Right forelimb (tissue), 1 donor: ENCODE data around the gene CPNE4.

ENCODE experiments used
- DNase-seq: peaks from one replicate; pipeline ENCODE4 v3.0.0-alpha.2; 2018

The CPNE4 gene

DNA sequence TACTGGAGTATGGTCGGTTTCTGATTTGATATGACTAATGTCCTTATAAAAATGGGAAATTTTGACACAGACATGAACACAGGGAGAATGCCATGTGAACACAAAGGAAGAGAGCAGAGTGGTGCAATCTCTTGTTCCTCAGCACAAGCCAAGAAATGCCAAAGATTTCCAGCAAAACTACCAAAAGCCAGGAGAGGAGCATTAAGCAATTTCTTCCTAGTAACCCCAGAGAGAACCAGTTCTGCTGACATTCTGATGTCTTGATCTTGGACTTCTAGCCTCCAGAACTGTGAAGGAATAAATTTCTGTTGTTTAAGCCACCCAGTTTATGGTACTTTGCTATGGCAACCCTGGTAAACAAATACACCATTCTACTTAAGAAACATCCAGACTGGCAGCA is 304.2 kb downstream of the CPNE4 start:
- DNase-seq, result no peak

DNA sequence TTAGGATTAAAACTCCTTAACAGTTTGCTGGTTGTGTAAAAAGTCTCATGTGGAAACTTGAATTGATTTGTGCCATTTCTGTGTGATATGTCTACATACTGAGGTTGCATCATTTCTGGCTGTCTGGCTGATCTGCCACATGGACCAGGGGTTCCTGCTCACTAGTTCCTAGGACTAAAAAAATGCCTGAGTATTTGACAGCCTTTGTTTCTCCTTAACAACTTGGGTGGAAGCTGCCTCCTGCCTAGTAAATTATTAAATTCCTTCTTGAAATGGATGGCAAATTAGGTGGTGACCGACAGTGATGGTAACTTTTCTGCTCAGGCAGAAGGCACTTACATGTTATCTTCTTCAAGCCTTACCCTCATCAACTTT is 305.2 kb downstream of the CPNE4 start:
- no peak for DNase-seq

DNA sequence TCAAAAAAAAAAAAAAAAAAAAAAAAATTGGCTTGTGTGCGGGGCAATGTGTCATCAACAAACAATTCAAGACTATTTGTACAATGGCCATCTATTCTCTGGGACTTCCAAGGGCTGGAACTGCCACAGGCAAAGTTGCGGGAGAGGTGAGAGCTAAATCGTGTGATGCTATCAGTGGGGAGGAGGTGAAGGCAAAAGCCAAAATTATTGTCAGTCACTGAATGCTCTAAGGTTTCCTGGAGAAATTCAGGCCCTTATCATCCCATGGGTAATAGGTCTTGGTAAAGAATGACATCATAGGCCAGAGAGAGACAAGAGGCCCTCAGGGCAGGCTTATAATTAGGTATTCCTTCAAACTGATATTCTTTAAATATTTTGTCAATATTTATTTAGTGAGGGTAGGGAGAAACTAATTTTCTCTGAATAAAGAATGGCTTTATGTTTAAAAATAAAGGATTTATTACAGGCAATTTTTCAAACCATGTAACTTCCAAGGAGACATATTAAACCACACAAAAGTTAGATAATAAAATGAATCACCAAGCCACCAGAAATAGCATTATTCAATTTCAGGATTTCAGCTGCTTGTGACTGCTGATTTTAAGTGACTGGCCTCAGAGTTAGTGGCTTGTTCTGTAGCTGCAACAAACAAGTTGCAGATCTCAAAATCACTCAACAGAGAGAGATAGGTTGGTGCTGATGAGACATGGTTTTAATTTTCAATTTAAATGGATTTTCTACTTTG is 305.7 kb downstream of the CPNE4 start:
- DNase-seq, result no peak

DNA sequence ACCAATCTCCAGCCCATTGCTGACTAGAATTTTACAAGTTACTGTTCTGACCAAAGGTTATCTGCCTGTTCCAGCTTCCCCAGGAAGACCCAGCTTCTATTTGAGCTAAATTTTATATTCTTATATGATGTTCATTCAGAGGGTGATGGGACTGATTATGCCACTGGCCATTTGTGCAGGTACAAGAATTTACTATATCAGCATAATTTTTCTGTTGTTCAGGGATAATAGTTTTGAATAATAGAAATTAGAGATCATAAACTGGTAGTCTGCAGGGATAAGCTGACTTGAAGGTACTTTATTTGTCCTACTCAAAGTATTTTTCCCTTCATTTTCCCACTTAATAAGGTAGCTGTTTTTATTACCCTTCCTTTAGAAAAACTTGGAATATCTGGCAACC is 309.4 kb downstream of the CPNE4 start:
- DNase-seq, result no peak

DNA sequence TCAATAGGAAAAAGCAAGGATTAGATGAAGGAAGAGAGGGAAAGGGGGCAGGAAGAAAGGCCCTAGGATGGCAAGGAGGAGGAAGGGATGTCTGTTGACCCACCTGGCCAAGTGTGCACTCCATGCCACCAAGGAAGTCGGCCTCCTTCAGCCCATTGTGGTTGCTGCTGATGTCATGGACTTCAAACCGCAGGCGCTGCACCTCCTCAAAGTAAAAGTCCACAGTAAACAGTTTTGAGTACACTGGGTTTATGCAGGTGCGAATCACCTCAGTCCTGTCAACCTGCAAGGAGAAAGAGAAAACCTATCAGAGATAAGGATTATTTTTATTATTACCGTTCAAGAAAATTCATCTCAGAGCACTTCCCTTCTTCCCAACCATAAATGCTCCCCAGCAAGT is 311.5 kb downstream of the CPNE4 start:
- DNase-seq, result no peak

DNA sequence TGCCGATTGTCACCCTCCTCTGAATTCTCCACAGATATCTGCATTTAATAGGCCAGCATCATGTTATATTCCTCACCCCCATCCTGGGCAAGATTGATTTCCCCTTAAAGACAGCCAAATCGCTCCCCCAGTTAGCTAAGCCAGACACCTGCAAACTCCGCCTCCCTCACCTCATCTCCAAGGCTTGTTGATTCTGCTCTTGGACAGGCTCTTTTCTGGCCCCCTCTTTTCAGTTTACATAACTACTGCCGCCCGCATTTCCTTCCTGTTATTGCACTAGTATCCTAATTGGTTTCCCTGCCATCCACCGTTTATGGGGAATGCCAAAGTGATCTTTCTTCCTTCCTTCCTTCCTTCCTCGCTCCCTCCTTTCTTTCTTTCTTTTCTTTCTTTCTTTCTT is 317.3 kb downstream of the CPNE4 start:
- DNase-seq, result no peak

DNA sequence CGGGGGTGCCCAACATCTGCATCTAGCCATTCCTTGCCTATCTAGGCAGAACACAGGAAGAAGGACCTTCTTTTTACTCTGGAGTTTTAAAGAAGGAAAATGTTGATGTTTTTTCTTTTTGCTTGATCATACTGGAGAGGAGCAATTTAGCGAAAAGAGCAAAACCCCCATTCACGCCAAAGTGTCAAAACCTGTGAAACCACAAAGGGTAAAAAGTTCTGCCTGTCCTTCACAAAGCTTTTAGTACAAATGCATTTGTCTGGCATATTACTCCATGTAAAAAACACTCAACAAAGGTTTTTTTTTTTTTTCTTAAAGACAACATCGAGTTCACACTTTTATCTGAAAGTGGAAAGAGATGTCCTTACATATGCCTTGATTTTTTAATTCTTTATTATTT is 317.9 kb downstream of the CPNE4 start:
- DNase-seq, result no peak

DNA sequence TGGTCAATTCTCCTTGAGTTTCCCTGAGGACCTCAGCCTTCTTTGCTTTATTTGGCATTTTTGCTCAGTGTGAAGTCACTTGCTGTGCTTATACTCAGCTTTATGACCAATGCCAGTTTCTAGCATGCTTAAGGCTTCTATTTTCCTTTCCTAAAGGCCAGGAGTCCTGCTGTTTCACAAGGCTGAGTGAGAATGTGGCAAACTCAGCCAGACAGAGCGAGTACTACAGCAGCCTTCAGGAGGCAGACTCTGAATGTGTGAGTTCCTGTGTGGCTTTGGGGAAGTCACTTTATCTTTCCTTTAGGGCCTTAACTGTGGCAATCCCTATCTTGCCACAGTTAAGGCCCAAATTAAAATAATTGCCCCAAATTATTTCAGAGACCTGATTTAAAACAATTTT is 318.8 kb downstream of the CPNE4 start:
- no peak for DNase-seq

DNA sequence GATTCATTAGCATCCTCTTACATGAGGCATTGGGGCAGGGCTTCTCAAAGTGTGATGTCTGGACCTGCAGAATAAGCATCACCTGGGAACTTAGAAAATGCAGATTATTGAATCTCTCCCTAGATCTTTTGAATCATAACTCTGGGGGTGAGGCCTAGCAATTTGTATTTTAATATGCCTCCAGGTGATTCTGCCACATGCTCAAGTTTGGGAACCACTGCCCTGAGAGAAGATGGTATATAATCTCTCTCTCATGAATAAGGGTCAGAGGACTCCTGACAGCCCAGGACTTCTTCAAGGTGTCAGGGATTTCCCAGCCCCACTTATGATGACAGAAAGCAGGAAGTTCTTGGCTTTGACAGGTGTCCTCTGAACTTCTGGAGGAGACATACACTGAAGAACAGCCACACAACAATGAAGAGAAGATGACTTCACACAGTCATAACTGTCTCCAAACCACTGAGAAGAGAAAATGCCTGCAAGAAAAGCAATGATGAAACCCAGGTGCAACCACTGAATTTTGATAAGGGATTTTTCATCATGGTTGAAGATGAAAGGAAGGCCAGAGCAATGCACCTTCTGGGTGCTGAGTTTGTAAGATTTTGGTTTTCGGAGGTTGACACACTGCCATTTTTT is 320.1 kb downstream of the CPNE4 start:
- no peak for DNase-seq

DNA sequence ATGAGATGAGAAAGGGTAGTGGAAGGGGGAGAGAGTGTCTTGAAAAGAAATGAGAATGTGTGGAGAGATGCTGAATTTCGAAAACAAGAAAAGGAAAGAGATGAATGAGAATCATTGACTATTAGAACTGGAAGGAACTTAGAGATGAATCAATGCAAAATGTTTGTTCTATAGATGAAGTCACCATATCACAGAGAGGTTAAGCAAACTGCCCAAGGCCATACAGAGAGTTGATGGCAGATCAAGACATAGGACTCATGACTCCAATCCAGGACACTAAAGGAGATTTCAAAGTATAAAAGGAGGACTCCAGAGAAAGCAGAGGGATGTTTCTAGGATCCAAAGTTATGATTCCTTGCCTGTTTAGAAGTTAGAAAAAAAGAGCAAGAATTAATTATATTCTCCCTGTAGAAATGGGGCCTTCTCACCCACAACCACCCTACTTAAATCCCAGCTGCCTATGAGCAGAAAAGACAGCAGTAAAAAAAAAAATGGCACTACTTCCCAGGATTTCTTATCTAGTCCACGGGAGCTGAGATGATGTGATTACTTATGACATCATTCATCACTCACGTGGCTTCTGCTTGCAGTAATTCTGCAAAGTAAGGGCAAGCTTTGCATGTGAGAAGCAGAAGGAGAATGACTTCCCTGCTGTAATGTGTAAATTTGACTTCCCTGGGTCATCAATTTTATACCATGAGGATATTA is 321.2 kb downstream of the CPNE4 start:
- no peak for DNase-seq

DNA sequence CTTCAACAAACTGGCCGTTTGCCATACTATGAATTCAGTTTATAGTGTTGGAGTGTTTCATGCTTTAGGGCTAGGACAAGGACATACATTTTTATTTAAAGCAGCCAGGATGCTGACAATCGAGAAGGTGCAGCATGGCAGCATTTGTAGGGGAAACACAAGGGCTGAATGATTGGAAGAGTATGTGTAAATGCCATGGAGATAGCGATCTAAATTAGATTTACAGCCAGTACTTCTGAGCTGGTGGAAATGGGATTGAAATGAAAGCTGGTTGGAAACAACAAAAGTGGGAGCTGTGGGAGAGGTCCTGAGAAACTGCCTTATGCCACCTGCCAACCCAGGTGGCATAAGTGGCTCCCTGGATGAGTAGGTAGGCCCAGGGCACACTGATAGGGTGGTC is 322.2 kb downstream of the CPNE4 start:
- no peak for DNase-seq

DNA sequence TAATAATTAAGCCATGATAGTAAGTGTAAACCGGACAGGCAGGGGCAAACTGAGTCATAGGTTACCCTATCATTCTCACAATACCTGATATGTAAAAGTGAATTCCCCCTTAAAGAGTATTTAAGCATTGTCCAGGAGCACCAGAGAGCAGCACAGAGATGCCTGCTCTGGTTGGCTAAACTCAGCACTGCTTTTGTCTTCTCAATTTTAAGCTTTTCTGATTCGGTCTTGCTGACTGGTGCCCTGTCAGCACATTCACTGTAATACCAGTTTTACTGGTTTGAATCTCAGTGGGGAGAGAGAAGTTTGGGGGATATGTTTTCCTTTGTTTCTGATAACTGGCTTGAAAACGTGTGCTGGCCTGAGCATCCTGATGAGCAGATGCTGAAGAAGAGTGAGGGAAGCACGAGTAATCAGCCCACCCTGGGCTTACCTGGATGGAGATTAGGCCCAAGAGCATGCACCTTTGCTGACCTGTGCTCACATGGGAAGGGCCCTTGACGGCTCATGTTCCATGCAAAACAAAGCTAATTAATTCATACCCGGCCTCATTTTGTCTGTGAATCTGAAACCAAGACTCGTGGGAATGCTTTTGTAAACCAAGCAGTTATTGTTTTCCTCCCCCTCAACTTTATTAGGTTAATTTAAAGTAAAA is 323.6 kb downstream of the CPNE4 start:
- DNase-seq, result no peak

DNA sequence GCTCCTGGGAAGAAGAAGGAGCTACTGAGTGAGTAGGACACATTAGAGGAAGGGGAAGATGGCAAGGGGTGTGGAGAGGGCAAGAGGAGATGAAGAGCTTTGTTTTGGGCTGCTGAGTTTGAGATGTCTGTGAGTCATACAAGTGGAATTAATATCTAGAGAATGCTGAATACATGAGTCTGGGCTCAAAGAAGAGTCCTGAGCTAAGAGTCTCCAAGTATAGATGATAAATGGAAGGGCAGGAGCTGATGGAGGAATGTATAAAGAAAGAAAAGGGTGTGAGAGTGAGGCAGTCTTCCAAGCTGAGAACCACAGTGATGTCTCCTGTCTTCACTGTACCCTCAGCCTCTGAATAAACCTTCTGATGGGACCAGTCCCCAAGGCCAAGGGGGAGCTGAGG is 326.6 kb downstream of the CPNE4 start:
- no peak for DNase-seq

DNA sequence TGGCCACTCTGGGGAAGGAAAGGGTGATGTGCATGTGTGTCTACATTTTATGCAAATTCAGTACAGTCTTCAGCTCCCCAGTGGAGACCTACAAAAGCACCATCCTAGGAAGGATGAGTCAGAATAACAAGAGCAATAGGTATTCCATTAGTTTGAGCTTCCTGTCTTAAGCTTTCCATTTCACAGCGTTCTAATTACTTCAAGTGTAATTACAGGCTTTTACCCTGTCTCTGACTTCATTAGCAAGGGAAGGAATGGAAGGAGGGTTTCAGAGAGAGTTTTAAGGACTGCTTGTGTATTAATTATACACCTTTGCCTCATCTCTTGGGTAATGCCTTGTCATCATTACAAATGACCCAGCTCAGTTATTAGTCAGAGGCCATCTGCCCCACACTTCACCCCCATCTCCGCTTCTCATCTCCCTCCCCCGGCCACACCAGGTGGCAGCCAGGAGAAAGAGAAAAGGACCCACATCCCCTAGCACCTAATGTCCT is 329.2 kb downstream of the CPNE4 start:
- DNase-seq, result no peak

DNA sequence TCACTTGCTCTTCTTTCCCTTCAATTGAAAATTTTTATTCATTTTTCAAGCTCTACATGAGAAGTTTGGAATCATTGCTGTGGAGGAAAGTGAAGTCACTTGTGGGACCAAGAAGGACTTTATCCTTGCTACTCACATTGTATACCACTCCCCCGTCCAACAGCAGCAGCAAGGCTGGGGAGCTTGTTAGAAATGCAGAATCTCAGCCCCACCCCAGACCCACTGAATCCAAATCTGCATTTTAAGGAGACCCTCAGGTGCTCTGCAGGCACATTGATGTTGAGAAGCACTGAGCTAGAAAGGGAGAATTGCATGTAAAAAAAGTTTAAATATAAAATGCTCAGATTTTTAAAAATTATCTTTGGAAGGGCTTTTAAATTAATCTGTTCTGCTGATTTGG is 329.7 kb downstream of the CPNE4 start:
- no peak for DNase-seq

DNA sequence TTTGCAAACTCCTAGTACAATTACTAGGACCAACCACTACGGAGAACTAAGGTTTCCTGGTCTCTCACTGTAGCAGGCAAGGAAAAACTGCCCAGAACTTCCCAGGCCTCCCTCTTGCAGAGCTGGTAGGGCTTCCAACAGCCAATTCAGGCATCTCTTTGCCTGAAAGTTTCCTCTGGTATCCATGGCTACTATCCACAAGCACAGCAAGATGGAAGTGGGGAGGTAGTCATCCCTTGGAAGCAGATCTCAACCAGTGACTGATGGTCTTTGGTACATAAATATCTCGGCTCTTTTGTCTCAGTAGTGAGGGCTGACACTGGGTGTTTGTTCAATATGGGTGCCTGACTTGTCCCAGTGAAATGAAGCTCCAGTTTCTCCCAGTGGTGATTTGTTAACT is 330.7 kb downstream of the CPNE4 start:
- DNase-seq, result no peak

DNA sequence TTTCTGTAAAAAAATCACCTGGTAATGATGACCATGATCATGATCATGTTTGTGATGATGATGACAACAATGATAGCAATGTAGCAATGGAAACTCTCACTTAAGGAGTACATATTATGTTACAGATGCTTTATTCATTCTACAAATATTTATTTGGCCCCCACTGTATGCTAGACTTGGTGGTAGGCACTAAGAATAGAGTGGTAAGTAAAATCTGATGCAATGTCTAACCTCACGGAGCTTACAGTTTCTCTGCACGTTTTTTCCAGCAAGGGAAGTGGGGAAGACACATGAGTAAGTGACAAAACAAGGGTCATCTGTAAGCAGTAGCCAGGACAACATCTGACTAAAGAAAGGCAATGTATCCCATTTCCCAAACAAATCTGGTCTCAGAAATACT is 332.7 kb downstream of the CPNE4 start:
- DNase-seq, result no peak

DNA sequence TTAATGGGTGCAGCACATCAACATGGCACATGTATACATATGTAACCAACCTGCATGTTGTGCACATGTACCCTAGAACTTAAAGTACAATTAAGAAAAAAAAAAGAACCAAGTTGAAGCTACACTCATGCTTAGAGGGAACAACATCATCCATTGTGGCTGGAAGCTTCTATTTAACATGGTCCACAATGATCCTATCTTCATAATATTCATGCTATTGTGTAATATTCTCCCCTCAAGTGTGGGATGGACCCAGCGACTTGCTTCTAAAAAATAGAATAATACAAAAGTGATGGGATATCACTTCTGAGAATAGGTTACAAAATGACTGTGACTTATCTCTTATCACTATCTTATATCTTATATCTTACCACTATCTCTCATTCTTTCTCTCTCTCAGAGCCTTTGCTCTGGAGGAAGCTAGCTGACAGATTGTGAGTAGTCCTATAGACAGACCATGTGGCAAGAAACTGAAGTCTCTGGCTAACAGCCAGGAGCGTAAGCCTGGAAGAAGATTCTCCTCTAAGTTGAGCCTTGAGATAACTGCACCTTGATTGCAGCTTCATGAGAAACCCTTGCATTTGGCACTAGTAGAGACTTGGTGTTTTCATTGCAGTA is 333.6 kb downstream of the CPNE4 start:
- DNase-seq, result no peak

DNA sequence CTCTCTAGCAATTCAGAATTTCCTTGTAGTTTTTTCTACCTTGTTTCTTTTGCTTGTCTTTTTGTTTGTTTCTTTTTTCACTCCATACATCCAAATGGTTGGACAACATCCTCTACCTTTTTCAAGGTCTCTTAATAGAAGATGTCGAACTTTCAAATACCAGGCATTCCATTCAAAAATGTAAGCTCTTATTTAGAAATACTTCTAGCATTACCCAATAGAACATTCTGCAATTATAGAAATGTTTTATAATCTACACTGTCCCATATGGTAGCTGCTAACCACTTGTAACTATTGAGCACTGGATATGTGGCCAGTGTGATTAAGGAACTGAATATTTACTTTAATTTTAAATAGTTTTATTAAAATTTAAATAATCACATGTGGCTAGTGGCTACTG is 335.8 kb downstream of the CPNE4 start:
- DNase-seq, result no peak

DNA sequence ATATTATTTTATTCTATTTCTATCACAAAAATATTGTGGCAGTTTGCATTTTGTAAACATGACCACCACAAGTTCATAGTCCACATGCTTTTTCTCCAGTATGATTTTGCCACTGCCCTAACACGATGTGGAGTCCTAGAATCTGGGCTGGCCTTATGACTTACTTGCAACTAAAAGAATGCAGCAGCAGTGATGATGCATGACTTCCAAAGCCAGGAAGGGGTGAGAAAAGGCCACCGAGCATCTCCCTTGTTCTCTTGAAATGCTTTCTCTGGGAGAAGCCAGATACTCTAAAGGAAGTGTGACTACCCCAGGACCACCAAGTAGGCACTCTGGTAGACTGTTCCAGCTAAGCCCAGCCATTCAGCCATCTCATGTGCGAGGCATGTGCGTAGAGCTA is 340.4 kb downstream of the CPNE4 start:
- DNase-seq, result no peak

DNA sequence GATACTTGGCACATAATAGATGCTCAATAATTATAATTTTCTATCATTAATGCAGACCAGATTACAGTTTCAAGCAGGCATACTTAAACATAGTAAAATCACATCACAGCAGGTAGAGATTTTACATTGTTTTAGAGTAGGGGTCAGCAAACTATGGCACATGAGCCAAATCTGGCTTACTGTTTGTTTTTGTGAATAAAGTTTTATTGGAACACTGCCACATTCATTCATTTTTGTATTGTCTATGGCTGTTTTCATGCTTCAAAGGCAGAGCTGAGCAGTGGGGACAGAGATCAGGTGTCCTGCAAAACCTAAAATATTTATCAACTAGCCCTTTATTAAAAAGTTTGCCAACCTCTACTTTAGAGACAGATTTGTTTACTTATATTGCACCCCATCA is 342.5 kb downstream of the CPNE4 start:
- DNase-seq, result no peak

DNA sequence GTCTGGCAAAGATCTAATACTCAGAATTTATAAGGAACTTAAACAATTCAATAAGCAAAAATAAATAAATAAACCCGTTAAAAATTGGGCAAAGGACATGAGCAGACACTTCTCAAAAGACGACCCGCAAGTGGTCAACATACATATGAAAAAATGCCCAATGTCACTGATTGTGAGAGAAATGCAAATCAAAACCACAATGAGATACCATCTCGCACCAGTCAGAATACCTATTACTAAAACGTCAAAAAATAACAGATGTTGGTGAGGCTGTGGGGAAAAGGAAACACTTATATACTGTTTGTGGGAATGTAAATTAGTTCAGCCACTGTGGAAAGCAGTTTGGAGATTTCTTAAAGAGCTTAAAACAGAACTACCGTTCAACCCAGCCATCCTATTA is 344.0 kb downstream of the CPNE4 start:
- no peak for DNase-seq

DNA sequence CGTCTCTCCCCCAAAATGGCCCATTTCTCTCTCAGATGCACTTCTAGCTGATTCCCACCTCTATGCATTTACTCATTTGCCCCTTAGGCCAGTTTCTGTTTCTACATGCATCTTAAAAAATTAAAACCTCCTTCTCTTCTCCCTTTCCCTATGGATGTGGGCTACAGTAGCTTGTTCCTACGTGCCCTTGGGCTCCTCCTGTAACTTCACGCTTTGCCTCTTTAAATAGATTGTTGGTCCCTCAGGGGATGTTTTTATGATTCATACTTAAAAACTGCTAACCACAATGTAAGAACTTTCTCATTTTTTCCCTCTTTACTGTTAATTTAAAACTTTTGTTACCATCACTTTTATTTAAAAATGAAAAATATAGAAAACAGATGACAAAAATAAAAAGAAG is 346.4 kb downstream of the CPNE4 start:
- no peak for DNase-seq
